ENCODE measurements around the gene RUNDC1.

GRCh38 chr17:42937712-42938596 lies 42.4 kb upstream of the RUNDC1 start:
- TF ChIP-seq CTCF (IDR thresholded peaks at IDR 0.05; ENCODE audit: insufficient read depth, low read length, poor library complexity, severe bottlenecking) (peak; percentile 42), EZH2phosphoT487 (conservative IDR thresholded peaks at IDR 0.05; ENCODE audit: low read length) (no peak)

Measured in SU-DHL-6 (cell line).